HepG2 (cell line): ENCODE results near the gene ZXDC. TPM values are rescaled to one million over a fixed set of nuclear protein-coding genes. Genes with fewer than 3 reads are reported as not detected.

Source experiments
- GPN1 ChIP-seq: sonication (generic); formaldehyde crosslinking; IDR thresholded peaks from 2 replicates; pipeline ENCODE4 v1.5.1; 2020; ENCODE audit warnings: missing genetic modification reagents, borderline replicate concordance
- MIXL1 ChIP-seq: IDR thresholded peaks from 2 replicates; pipeline ENCODE4 v1.6.1; 2016
- MLLT10 ChIP-seq: sonication (generic); formaldehyde crosslinking; IDR thresholded peaks from 2 replicates; pipeline ENCODE4 v1.4.0; 2020; ENCODE audit warnings: missing genetic modification reagents
- MTF2 ChIP-seq: sonication (generic); formaldehyde crosslinking; IDR thresholded peaks from 2 replicates; pipeline ENCODE4 v1.5.0; 2020; ENCODE audit warnings: missing genetic modification reagents, borderline replicate concordance
- PTBP1 ChIP-seq: fragments of 200-400 bp; formaldehyde crosslinking; IDR thresholded peaks from 2 replicates; pipeline ENCODE4 v1.6.1; 2018; ENCODE audit warnings: low read length, low read depth; ENCODE audit not compliant: poor library complexity, severe bottlenecking
- SIX4 ChIP-seq: sonication (generic); formaldehyde crosslinking; IDR thresholded peaks from 2 replicates; pipeline ENCODE4 v1.4.0; 2020; ENCODE audit warnings: missing genetic modification reagents
- SRF ChIP-seq: IDR thresholded peaks from 2 replicates; pipeline ENCODE4 v1.6.1; 2011; ENCODE audit warnings: mild to moderate bottlenecking, low read depth, low read length, moderate library complexity
- TGIF2 ChIP-seq: IDR thresholded peaks from 2 replicates; pipeline ENCODE4 v1.6.1; 2016; ENCODE audit warnings: control low read depth, missing compliant biosample characterization
- ZBTB44 ChIP-seq: sonication (generic); formaldehyde crosslinking; IDR thresholded peaks from 2 replicates; pipeline ENCODE4 v1.4.0; 2020; ENCODE audit warnings: missing genetic modification reagents
- ZKSCAN5 ChIP-seq: sonication (generic); formaldehyde crosslinking; IDR thresholded peaks from 2 replicates; pipeline ENCODE4 v1.5.1; 2020; ENCODE audit warnings: mild to moderate bottlenecking, missing genetic modification reagents
- ZMAT5 ChIP-seq: sonication (generic); formaldehyde crosslinking; IDR thresholded peaks from 2 replicates; pipeline ENCODE4 v1.5.0; 2020; ENCODE audit warnings: mild to moderate bottlenecking, low read depth, missing genetic modification reagents, borderline replicate concordance
- ZNF253 ChIP-seq: sonication (generic); formaldehyde crosslinking; IDR thresholded peaks from 2 replicates; pipeline ENCODE4 v1.8.0; 2022; ENCODE audit warnings: mild to moderate bottlenecking, missing genetic modification reagents, borderline replicate concordance
- ZNF441 ChIP-seq: sonication (generic); formaldehyde crosslinking; IDR thresholded peaks from 2 replicates; pipeline ENCODE4 v1.7.0; 2021; ENCODE audit warnings: missing genetic modification reagents, borderline replicate concordance
- ZNF674 ChIP-seq: sonication (generic); formaldehyde crosslinking; IDR thresholded peaks from 2 replicates; pipeline ENCODE4 v1.5.0; 2020; ENCODE audit warnings: low read depth, mild to moderate bottlenecking, missing genetic modification reagents
- ZNF7 ChIP-seq: IDR thresholded peaks from 2 replicates; pipeline ENCODE4 v1.6.1; 2016; ENCODE audit warnings: missing biosample characterization, missing genetic modification reagents
- ZNF749 ChIP-seq: sonication (generic); formaldehyde crosslinking; IDR thresholded peaks from 2 replicates; pipeline ENCODE4 v1.8.0; 2022; ENCODE audit warnings: mild to moderate bottlenecking, missing genetic modification reagents, moderate library complexity, borderline replicate concordance
- ZNF772 ChIP-seq: sonication (generic); formaldehyde crosslinking; IDR thresholded peaks from 2 replicates; pipeline ENCODE4 v1.5.0; 2020; ENCODE audit warnings: mild to moderate bottlenecking, missing genetic modification reagents
- polyA plus RNA-seq, 8 experiments: library from polyadenylated mRNA; depleted of rRNA in 3 of 8; stranded (reverse) in 7 of 8; unstranded in 1 of 8; fragments of >200 nt; fragmentation: Illumina TruSeq in 4 of 8; extraction: Trizol in 4 of 8; gene quantifications; 2 replicates each; pipeline versions ENCODE4 v1.2.1 to v1.2.3, GENCODE V29; 2011 to 2016; ENCODE audit warnings: low read depth in 4 of 8, missing spikeins in 1 of 8, mixed read lengths in 1 of 8; ENCODE audit not compliant: insufficient read depth in 1 of 8
- total RNA-seq, 5 experiments: library from RNA; depleted of rRNA; stranded (reverse); fragments of >200 nt; fragmentation: Illumina TruSeq; extraction: Trizol; gene quantifications; 2 replicates each; pipeline ENCODE4 v1.2.3, GENCODE V29; 2016; ENCODE audit warnings: low read depth in 1 of 5
- TF ChIP-seq, protein P1 (sequence below): fragments of 450-650 bp; IDR thresholded peaks from 2 replicates; pipeline ENCODE4 v1.6.1; 2017; ENCODE audit warnings: mild to moderate bottlenecking
- TF ChIP-seq, protein P2 (sequence below): sonication (generic); formaldehyde crosslinking; IDR thresholded peaks from 2 replicates; pipeline ENCODE4 v1.4.0; 2020; ENCODE audit warnings: mild to moderate bottlenecking, missing genetic modification reagents

ZXDC gene
- total and polyA plus RNA-seq, 2 of the 13 experiments (the other 11 are each of a cell fraction or from before 2014, with no cell fraction given) = 17.6 to 21.2 TPM

DNA sequence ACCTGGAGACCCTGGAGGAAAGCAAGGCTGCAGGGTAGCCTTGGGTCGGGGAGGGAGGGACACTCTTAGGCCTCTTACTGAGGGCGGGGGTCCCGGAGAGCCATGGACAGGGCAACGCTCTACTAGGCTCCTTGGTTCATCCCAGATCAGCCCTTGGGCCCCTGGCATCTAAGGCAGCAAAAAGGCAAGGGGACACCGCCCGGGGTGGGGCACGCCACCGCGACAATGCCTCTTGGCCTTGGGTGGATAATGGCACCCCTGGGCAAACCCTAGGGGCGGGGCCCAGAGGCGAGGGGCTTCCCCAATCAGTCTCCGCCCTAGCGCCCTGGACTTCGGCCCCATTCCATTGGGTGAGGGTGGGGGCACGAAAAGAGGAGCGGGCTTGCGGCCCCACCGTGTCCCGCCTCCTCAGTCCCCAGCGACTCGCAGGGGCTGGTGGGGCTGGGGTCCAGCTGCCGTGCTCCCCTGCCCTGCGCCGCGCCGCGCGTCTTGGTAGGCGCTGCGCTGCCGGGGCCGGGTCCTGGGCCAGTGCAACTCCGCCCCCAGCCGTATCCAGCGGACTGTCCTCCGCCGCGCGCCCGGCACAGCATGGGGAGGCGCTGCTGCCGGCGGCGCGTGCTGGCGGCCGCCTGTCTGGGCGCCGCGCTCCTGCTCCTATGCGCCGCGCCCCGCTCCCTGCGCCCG is 48.2 kb upstream of the ZXDC start, which contains the start of gene CHST13 (continued):
- TF ChIP-seq TGIF2 (CRISPR knock-in tag) = no peak
- TF ChIP-seq ZNF253 (CRISPR knock-in tag) = no peak
- no peak for TF ChIP-seq ZBTB44
- TF ChIP-seq ZNF7 (CRISPR knock-in tag) = no peak
- TF ChIP-seq ZNF441 (CRISPR knock-in tag) = peak; percentile 50; the same call in 1 of the 2 replicates
- TF ChIP-seq ZNF772 (CRISPR knock-in tag) = no peak
- TF ChIP-seq GPN1 (CRISPR knock-in tag) = no peak
- TF ChIP-seq MTF2 = 0 out of 2 replicates have a peak, but pooled peaks have one; percentile 48
- TF ChIP-seq, protein P1, sequence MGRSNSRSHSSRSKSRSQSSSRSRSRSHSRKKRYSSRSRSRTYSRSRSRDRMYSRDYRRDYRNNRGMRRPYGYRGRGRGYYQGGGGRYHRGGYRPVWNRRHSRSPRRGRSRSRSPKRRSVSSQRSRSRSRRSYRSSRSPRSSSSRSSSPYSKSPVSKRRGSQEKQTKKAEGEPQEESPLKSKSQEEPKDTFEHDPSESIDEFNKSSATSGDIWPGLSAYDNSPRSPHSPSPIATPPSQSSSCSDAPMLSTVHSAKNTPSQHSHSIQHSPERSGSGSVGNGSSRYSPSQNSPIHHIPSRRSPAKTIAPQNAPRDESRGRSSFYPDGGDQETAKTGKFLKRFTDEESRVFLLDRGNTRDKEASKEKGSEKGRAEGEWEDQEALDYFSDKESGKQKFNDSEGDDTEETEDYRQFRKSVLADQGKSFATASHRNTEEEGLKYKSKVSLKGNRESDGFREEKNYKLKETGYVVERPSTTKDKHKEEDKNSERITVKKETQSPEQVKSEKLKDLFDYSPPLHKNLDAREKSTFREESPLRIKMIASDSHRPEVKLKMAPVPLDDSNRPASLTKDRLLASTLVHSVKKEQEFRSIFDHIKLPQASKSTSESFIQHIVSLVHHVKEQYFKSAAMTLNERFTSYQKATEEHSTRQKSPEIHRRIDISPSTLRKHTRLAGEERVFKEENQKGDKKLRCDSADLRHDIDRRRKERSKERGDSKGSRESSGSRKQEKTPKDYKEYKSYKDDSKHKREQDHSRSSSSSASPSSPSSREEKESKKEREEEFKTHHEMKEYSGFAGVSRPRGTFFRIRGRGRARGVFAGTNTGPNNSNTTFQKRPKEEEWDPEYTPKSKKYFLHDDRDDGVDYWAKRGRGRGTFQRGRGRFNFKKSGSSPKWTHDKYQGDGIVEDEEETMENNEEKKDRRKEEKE = no peak
- TF ChIP-seq ZNF749 (CRISPR knock-in tag) = no peak
- TF ChIP-seq MIXL1 (CRISPR knock-in tag) = 0 out of 2 replicates have a peak, but pooled peaks have one; percentile 41
- TF ChIP-seq, protein P2, sequence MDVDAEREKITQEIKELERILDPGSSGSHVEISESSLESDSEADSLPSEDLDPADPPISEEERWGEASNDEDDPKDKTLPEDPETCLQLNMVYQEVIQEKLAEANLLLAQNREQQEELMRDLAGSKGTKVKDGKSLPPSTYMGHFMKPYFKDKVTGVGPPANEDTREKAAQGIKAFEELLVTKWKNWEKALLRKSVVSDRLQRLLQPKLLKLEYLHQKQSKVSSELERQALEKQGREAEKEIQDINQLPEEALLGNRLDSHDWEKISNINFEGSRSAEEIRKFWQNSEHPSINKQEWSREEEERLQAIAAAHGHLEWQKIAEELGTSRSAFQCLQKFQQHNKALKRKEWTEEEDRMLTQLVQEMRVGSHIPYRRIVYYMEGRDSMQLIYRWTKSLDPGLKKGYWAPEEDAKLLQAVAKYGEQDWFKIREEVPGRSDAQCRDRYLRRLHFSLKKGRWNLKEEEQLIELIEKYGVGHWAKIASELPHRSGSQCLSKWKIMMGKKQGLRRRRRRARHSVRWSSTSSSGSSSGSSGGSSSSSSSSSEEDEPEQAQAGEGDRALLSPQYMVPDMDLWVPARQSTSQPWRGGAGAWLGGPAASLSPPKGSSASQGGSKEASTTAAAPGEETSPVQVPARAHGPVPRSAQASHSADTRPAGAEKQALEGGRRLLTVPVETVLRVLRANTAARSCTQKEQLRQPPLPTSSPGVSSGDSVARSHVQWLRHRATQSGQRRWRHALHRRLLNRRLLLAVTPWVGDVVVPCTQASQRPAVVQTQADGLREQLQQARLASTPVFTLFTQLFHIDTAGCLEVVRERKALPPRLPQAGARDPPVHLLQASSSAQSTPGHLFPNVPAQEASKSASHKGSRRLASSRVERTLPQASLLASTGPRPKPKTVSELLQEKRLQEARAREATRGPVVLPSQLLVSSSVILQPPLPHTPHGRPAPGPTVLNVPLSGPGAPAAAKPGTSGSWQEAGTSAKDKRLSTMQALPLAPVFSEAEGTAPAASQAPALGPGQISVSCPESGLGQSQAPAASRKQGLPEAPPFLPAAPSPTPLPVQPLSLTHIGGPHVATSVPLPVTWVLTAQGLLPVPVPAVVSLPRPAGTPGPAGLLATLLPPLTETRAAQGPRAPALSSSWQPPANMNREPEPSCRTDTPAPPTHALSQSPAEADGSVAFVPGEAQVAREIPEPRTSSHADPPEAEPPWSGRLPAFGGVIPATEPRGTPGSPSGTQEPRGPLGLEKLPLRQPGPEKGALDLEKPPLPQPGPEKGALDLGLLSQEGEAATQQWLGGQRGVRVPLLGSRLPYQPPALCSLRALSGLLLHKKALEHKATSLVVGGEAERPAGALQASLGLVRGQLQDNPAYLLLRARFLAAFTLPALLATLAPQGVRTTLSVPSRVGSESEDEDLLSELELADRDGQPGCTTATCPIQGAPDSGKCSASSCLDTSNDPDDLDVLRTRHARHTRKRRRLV (CRISPR knock-in tag) = peak; percentile 75; the same call in 1 of the 2 replicates
- no peak for TF ChIP-seq ZMAT5 (CRISPR knock-in tag)
- no peak for TF ChIP-seq ZKSCAN5 (CRISPR knock-in tag)
- no peak for TF ChIP-seq MLLT10 (CRISPR knock-in tag)
- no peak for TF ChIP-seq SRF
- TF ChIP-seq SIX4 (CRISPR knock-in tag) = no peak
- TF ChIP-seq ZNF674 (CRISPR knock-in tag) = no peak
- TF ChIP-seq PTBP1 = no peak
